OCI-LY7 (cell line): ENCODE data around the gene PDZD2.

Experiments used
- EZH2phosphoT487 ChIP-seq: fragments of 200-600 bp; sonication (generic); IDR thresholded peaks from 2 replicates; pipeline ENCODE4 v1.6.1; 2018; ENCODE audit warnings: low read depth, borderline replicate concordance, mild to moderate bottlenecking, mixed run types, antibody characterized with exemption, low read length, moderate library complexity, mixed read lengths
- TF ChIP-seq, protein P1 (sequence below): fragments of 200-600 bp; sonication (generic); conservative IDR thresholded peaks from 2 replicates; pipeline ENCODE4 v1.5.1; 2014; ENCODE audit warnings: mild to moderate bottlenecking, antibody characterized with exemption, low read length, moderate library complexity, mixed read lengths

DNA sequence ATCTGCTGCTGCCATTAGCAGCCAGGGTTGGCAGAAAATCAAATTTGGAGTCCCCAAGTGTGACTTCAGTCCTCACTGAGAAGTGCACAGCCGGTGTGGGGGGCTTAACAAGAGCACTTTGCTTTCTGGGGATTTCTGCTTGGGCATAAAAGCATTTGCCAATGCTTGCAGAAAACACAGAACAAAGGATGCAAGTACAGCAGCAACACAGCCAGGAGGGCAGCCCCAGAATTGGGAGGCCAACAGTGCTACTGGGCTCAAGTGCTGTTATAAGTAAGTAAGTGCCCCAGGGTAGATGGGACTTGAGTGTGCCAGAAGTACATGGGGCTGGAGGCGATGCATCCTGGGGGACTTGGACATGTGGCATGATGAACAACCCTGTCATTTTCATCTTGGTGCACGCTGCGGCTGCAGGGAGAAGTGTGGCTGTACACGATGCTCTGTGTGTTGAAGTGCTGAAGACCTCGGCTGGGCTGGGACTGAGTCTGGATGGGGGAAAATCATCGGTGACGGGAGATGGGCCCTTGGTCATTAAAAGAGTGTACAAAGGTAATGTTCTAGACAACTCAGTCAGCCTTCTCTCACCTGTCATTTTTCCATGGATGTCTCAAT is 461.9 kb downstream of the PDZD2 start:
- TF ChIP-seq, protein P1, sequence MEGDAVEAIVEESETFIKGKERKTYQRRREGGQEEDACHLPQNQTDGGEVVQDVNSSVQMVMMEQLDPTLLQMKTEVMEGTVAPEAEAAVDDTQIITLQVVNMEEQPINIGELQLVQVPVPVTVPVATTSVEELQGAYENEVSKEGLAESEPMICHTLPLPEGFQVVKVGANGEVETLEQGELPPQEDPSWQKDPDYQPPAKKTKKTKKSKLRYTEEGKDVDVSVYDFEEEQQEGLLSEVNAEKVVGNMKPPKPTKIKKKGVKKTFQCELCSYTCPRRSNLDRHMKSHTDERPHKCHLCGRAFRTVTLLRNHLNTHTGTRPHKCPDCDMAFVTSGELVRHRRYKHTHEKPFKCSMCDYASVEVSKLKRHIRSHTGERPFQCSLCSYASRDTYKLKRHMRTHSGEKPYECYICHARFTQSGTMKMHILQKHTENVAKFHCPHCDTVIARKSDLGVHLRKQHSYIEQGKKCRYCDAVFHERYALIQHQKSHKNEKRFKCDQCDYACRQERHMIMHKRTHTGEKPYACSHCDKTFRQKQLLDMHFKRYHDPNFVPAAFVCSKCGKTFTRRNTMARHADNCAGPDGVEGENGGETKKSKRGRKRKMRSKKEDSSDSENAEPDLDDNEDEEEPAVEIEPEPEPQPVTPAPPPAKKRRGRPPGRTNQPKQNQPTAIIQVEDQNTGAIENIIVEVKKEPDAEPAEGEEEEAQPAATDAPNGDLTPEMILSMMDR, result no peak
- TF ChIP-seq EZH2phosphoT487, result no peak
